Neural cell (in vitro differentiated cells): ENCODE measurements around the gene DNM2. TPM values are rescaled to one million over a fixed set of nuclear protein-coding genes. Genes with fewer than 3 reads are reported as not detected.

ENCODE experiments used
- H2AFZ ChIP-seq: fragments of 200-600, 300-800 bp; sonication (generic), shearing (Covaris generic); 2 replicates; pipeline ENCODE4 v1.6.0; 2014; ENCODE audit warnings: low read depth, mild to moderate bottlenecking, antibody characterized with exemption, low read length, moderate library complexity
- H3F3A ChIP-seq: fragments of 200-600 bp; shearing (Covaris generic); 2 replicates; pipeline ENCODE4 v1.6.1; 2016; ENCODE audit warnings: mild to moderate bottlenecking, moderate library complexity, mixed read lengths, antibody characterized with exemption, low read length; ENCODE audit not compliant: insufficient read depth, poor library complexity, severe bottlenecking
- H3K27ac ChIP-seq: fragments of 200-600, 300-800 bp; sonication (generic), shearing (Covaris generic); 2 replicates; pipeline ENCODE4 v1.5.1; 2014; ENCODE audit warnings: mild to moderate bottlenecking, low read length, moderate library complexity
- H3K27me3 ChIP-seq: fragments of 300-800, 200-600 bp; sonication (generic), shearing (Covaris generic); 2 replicates; pipeline ENCODE4 v1.6.0; 2014; ENCODE audit warnings: mild to moderate bottlenecking, low read depth, low read length, moderate library complexity; ENCODE audit not compliant: insufficient read depth
- H3K36me3 ChIP-seq: fragments of 300-800, 200-600 bp; sonication (generic), shearing (Covaris generic); 2 replicates; pipeline ENCODE4 v1.5.1; 2014; ENCODE audit warnings: mild to moderate bottlenecking, antibody characterized with exemption, low read length, moderate library complexity; ENCODE audit not compliant: insufficient read depth
- H3K4me2 ChIP-seq: fragments of 300-800, 200-600 bp; sonication (generic), shearing (Covaris generic); 2 replicates; pipeline ENCODE4 v1.6.0; 2014; ENCODE audit warnings: mild to moderate bottlenecking, low read length
- H3K4me3 ChIP-seq: fragments of 300-800, 200-600 bp; sonication (generic), shearing (Covaris generic); 2 replicates; pipeline ENCODE4 v1.5.1; 2014; ENCODE audit warnings: mild to moderate bottlenecking, low read length, moderate library complexity
- H3K79me2 ChIP-seq: fragments of 200-600 bp; shearing (Covaris generic); replicated peaks from 2 replicates; pipeline ENCODE4 v1.6.0; 2014; ENCODE audit warnings: mild to moderate bottlenecking, low read length, moderate library complexity; ENCODE audit not compliant: insufficient read depth
- H3K9ac ChIP-seq: fragments of 300-800, 200-600 bp; sonication (generic), shearing (Covaris generic); 2 replicates; pipeline ENCODE4 v1.6.1; 2016; ENCODE audit warnings: mild to moderate bottlenecking, low read length, mixed read lengths
- H3K9me2 ChIP-seq: fragments of 200-600 bp; shearing (Covaris generic); 2 replicates; pipeline ENCODE4 v1.6.1; 2016; ENCODE audit warnings: mild to moderate bottlenecking, low read length, mixed read lengths; ENCODE audit not compliant: insufficient read depth
- H3K9me3 ChIP-seq: fragments of 200-600, 300-800 bp; sonication (generic), shearing (Covaris generic); 2 replicates; pipeline ENCODE4 v1.6.1; 2016; ENCODE audit warnings: mild to moderate bottlenecking, mixed run types, low read length, moderate library complexity, mixed read lengths
- H4K20me1 ChIP-seq: fragments of 200-600 bp; shearing (Covaris generic); 2 replicates; pipeline ENCODE4 v1.6.1; 2016; ENCODE audit warnings: mild to moderate bottlenecking, mixed run types; ENCODE audit not compliant: insufficient read depth
- EP300 ChIP-seq: fragments of 450-650 bp; conservative IDR thresholded peaks from 2 replicates; pipeline ENCODE4 v1.6.1; 2014; ENCODE audit warnings: antibody characterized with exemption, mild to moderate bottlenecking, moderate library complexity; ENCODE audit not compliant: poor library complexity, severe bottlenecking
- EZH2 ChIP-seq: fragments of 200-600, 300-800 bp; shearing (Covaris generic), sonication (generic); IDR thresholded peaks from 2 replicates; pipeline ENCODE4 v1.6.1; 2014; ENCODE audit warnings: antibody characterized with exemption, low read length, borderline replicate concordance, mild to moderate bottlenecking; ENCODE audit not compliant: insufficient read depth, poor library complexity, severe bottlenecking
- MXI1 ChIP-seq: fragments of 450-650 bp; conservative IDR thresholded peaks from 2 replicates; pipeline ENCODE4 v1.6.1; 2014; ENCODE audit warnings: antibody characterized with exemption, mild to moderate bottlenecking; ENCODE audit not compliant: poor library complexity, severe bottlenecking
- POLR2AphosphoS5 ChIP-seq: IDR thresholded peaks from 2 replicates; pipeline ENCODE4 v1.6.1; 2012
- RAD21 ChIP-seq: fragments of 450-650 bp; conservative IDR thresholded peaks from 2 replicates; pipeline ENCODE4 v1.6.1; 2014; ENCODE audit warnings: antibody characterized with exemption, mild to moderate bottlenecking, moderate library complexity
- REST ChIP-seq: IDR thresholded peaks from 2 replicates; pipeline ENCODE4 v1.6.1; 2012; ENCODE audit warnings: borderline replicate concordance
- SMC3 ChIP-seq: fragments of 450-650 bp; conservative IDR thresholded peaks from 2 replicates; pipeline ENCODE4 v1.6.1; 2014; ENCODE audit warnings: antibody characterized with exemption, mild to moderate bottlenecking, moderate library complexity; ENCODE audit not compliant: poor library complexity
- TAF1 ChIP-seq: IDR thresholded peaks from 2 replicates; pipeline ENCODE4 v1.6.1; 2012; ENCODE audit warnings: low read depth
- polyA plus RNA-seq: library from polyadenylated mRNA; depleted of rRNA; stranded (reverse); fragments of >200 nt; gene quantifications from 2 replicates; pipeline ENCODE4 v1.2.3, GENCODE V29; 2014
- TF ChIP-seq, protein P1 (sequence below): fragments of 450-650 bp; IDR thresholded peaks from 2 replicates; pipeline ENCODE4 v1.5.1; 2014; ENCODE audit warnings: antibody characterized with exemption, mild to moderate bottlenecking, moderate library complexity; ENCODE audit not compliant: poor library complexity, severe bottlenecking

The DNM2 gene
- polyA plus RNA-seq, 1 donor from 2014 or later: 31.4 TPM

- peak overlapping the region; percentile 84 for H3K4me2 ChIP-seq
- no peaks in the 10 kb centered on the region for H3F3A ChIP-seq
- peak overlapping the region; percentile 83 for H2AFZ ChIP-seq
- H3K36me3 ChIP-seq: no peaks in the 10 kb centered on the region
- H3K4me3 ChIP-seq: peak overlapping the region; percentile 86
- TF ChIP-seq POLR2AphosphoS5 (peak; percentile 29), TAF1 (no peak)
- TF ChIP-seq, protein P1, sequence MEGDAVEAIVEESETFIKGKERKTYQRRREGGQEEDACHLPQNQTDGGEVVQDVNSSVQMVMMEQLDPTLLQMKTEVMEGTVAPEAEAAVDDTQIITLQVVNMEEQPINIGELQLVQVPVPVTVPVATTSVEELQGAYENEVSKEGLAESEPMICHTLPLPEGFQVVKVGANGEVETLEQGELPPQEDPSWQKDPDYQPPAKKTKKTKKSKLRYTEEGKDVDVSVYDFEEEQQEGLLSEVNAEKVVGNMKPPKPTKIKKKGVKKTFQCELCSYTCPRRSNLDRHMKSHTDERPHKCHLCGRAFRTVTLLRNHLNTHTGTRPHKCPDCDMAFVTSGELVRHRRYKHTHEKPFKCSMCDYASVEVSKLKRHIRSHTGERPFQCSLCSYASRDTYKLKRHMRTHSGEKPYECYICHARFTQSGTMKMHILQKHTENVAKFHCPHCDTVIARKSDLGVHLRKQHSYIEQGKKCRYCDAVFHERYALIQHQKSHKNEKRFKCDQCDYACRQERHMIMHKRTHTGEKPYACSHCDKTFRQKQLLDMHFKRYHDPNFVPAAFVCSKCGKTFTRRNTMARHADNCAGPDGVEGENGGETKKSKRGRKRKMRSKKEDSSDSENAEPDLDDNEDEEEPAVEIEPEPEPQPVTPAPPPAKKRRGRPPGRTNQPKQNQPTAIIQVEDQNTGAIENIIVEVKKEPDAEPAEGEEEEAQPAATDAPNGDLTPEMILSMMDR: peak; percentile 25
- no peaks in the 10 kb centered on the region for H3K27me3 ChIP-seq
- H3K9ac ChIP-seq: peak overlapping the region; percentile 69
- H3K27ac ChIP-seq: peak overlapping the region; percentile 59
- H3K79me2 ChIP-seq: no peaks in the 10 kb centered on the region
- no peaks in the 10 kb centered on the region for H4K20me1 ChIP-seq
- no peaks in the 10 kb centered on the region for H3K9me3 ChIP-seq
- H3K9me2 ChIP-seq: no peaks in the 10 kb centered on the region
Observed at GRCh38 chr19:10701955-10702525, 15.8 kb upstream of the DNM2 start.

GRCh38 chr19:10706990-10707389 lies 10.9 kb upstream of the DNM2 start:
- no peaks in the 10 kb centered on the region for H3K79me2 ChIP-seq
- no peak overlapping the region for H3K4me3 ChIP-seq
- no peaks in the 10 kb centered on the region for H4K20me1 ChIP-seq
- H3K4me2 ChIP-seq: no peak overlapping the region
- no peak overlapping the region for H3K27ac ChIP-seq
- no peak for TF ChIP-seq SMC3
- no peak overlapping the region for H2AFZ ChIP-seq
- no peaks in the 10 kb centered on the region for H3F3A ChIP-seq
- no peak overlapping the region for H3K9ac ChIP-seq
- no peaks in the 10 kb centered on the region for H3K27me3 ChIP-seq
- H3K9me2 ChIP-seq: no peaks in the 10 kb centered on the region
- H3K36me3 ChIP-seq: no peaks in the 10 kb centered on the region
- no peaks in the 10 kb centered on the region for H3K9me3 ChIP-seq

DNA sequence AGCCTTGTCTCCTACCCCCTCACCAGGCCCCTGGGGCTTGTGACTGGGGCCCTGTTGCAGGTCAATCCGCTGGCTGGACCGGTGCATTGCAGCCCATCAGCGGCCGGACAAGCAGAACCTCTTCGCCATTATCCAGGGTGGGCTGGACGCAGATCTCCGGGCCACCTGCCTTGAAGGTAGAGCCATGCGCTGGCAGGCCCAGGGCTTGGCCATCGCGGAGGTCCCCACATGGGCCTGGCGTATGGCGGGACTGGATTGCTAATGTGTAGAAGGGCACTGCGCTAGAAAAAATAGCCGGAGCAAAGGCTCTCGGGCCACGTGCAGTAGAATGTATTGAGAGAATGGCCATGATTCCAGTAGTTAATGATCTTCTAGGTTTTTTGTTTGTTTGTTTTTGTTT lies 10.4 kb upstream of the DNM2 start:
- no peak overlapping the region for H3K4me3 ChIP-seq
- no peak overlapping the region for H2AFZ ChIP-seq
- no peak overlapping the region for H3K4me2 ChIP-seq
- no peak overlapping the region for H3K9ac ChIP-seq
- H3K27me3 ChIP-seq: no peaks in the 10 kb centered on the region
- no peaks in the 10 kb centered on the region for H3K79me2 ChIP-seq
- H3K9me3 ChIP-seq: no peaks in the 10 kb centered on the region
- H3K9me2 ChIP-seq: no peaks in the 10 kb centered on the region
- TF ChIP-seq EP300: no peak
- no peak for TF ChIP-seq EZH2
- TF ChIP-seq, protein P1: no peak
- no peak for TF ChIP-seq REST
- no peak for TF ChIP-seq SMC3
- TF ChIP-seq TAF1: no peak
- no peak for TF ChIP-seq MXI1
- no peak for TF ChIP-seq RAD21
- TF ChIP-seq POLR2AphosphoS5: no peak
- no peak overlapping the region for H3K27ac ChIP-seq
- no peaks in the 10 kb centered on the region for H3F3A ChIP-seq
- no peaks in the 10 kb centered on the region for H3K36me3 ChIP-seq
- H4K20me1 ChIP-seq: no peaks in the 10 kb centered on the region
